HG03439 (cell line): ENCODE data around the gene CRCP.

Source experiments
- ATAC-seq: cut with Tn5 transposase; IDR thresholded peaks from one replicate; pipeline ENCODE4 v1.9.1; 2021; ENCODE audit warnings: mild to moderate bottlenecking, moderate library complexity; ENCODE audit not compliant: unreplicated experiment

Gene CRCP

GRCh38 chr7:66186991-66187390 is 72.3 kb downstream of the CRCP start:
- no peak for ATAC-seq

- ATAC-seq: no peak
These were observed 73.3 kb downstream of the CRCP start for GRCh38 chr7:66187905-66188304.

GRCh38 chr7:66188645-66189044 is 74.0 kb downstream of the CRCP start:
- no peak for ATAC-seq

- ATAC-seq: no peak
These were observed 75.3 kb downstream of the CRCP start for GRCh38 chr7:66189695-66190503.

GRCh38 chr7:66190504-66190857 is 75.8 kb downstream of the CRCP start:
- no peak for ATAC-seq

GRCh38 chr7:66193146-66193725 is 78.6 kb downstream of the CRCP start:
- no peak for ATAC-seq

GRCh38 chr7:66198469-66198868 is 83.8 kb downstream of the CRCP start:
- no peak for ATAC-seq

- no peak for ATAC-seq
These were observed 84.3 kb downstream of the CRCP start for GRCh38 chr7:66198956-66199355.

GRCh38 chr7:66202441-66202840 is 87.8 kb downstream of the CRCP start:
- ATAC-seq: no peak
